Naive thymus-derived CD8-positive, alpha-beta T cell (primary cell): Measurements from ENCODE around the gene JUN. TPM values are rescaled to one million over a fixed set of nuclear protein-coding genes. Genes with fewer than 3 reads are reported as not detected.
A peak's percentile ranks its signal among the peaks of the same experiment; 100 is the strongest.

ENCODE experiments used
- ATAC-seq, 2 donors: fragments of 150-1000 bp; cut with Tn5 transposase in 1 of 2; sonication (Bioruptor Pico), chemical (Tn5 transposase) in 1 of 2; 1 replicate in 1 of 2; 2 replicates in 1 of 2; pipeline ENCODE4 v1.10.0; 2021; ENCODE audit warnings: mild to moderate bottlenecking in 2 of 2, moderate library complexity in 2 of 2
- POLR2A ChIA-PET: fragments of 350-600 bp; sonication (Branson Sonifier 250); formaldehyde crosslinking; loops from one replicate; lab custom pipeline; 2021; ENCODE audit warnings: antibody characterized with exemption; lab: Charles Lee
- DNase-seq, 10 donors: peaks; one replicate each; pipeline versions ENCODE4 v3.0.0 to v3.0.0-alpha.2; 2020 to 2022
- H3K27ac Mint-ChIP-seq, 10 donors: one replicate each; pipeline ENCODE4 v1.8.0; 2020 to 2022; ENCODE audit warnings: mild to moderate bottlenecking in 10 of 10, mixed read lengths in 10 of 10, moderate library complexity in 4 of 10, inconsistent platforms in 1 of 10
- H3K27me3 Mint-ChIP-seq, 5 donors: one replicate each; pipeline ENCODE4 v1.8.0; 2021 to 2022; ENCODE audit warnings: mixed read lengths in 5 of 5
- H3K36me3 Mint-ChIP-seq, 3 donors: one replicate each; pipeline ENCODE4 v1.8.0; 2020 to 2022; ENCODE audit warnings: mixed read lengths in 3 of 3, mild to moderate bottlenecking in 2 of 3, inconsistent platforms in 1 of 3
- H3K4me1 Mint-ChIP-seq, 4 donors: one replicate each; pipeline ENCODE4 v1.8.0; 2021 to 2022; ENCODE audit warnings: mixed read lengths in 4 of 4
- H3K4me3 Mint-ChIP-seq, 10 donors: one replicate each; pipeline ENCODE4 v1.8.0; 2020 to 2022; ENCODE audit warnings: mild to moderate bottlenecking in 10 of 10, mixed read lengths in 10 of 10, moderate library complexity in 6 of 10, inconsistent platforms in 1 of 10
- H3K9me3 Mint-ChIP-seq, 9 donors: one replicate each; pipeline ENCODE4 v1.8.0; 2020 to 2022; ENCODE audit warnings: mixed read lengths in 9 of 9, mild to moderate bottlenecking in 3 of 9, inconsistent platforms in 1 of 9, moderate library complexity in 1 of 9
- polyA plus RNA-seq, 3 donors: library from polyadenylated mRNA; unstranded; fragments of 300-500 nt; fragmentation: Illumina TruSeq; gene quantifications; one replicate each; pipeline ENCODE4 v1.2.3, GENCODE V29; 2021
- total RNA-seq, 8 experiments: library from RNA in 2 of 8; stranded (reverse) in 2 of 8; gene quantifications; one replicate each; pipeline ENCODE4 v1.2.3 and lab custom pipeline; 2021 to 2026

JUN gene
- total and polyA plus RNA-seq, 5 experiments from 2014 or later = 30.7 to 59.4 (median 38.2) TPM

GRCh38 chr1:58816072-58816746, 32.4 kb upstream of the JUN start:
- DNase-seq (peak; percentile 58 to 86 (median 72)), ATAC-seq (peak; percentile 79 to 89)
- POLR2A ChIA-PET = interaction anchor here (1.0 to 3.6 kb wide), 4 partner anchors 30 to 152 kb away, joined by 3 to 31 read pairs (median 3); partner anchors contain the start of gene JUN
- Mint-ChIP-seq H3K4me3 (peak overlapping the region; percentile 85 to 94 (median 90)), H3K27ac (peak overlapping the region; percentile 86 to 94 (median 90)), H3K36me3 (no peaks in the 10 kb centered on the region), H3K9me3 (no peaks in the 10 kb centered on the region), H3K27me3 (no peaks in the 10 kb centered on the region), H3K4me1 (peaks cover 18 to 57% (median 41%) of the 10 kb centered on the region in 4 donors)

GRCh38 chr1:58815686-58816071, 31.8 kb upstream of the JUN start:
- Mint-ChIP-seq H3K4me3 (peak overlapping the region; percentile 85 to 94 (median 90)), H3K27ac (peak overlapping the region; percentile 86 to 94 (median 90)), H3K27me3 (no peaks in the 10 kb centered on the region), H3K36me3 (no peaks in the 10 kb centered on the region), H3K4me1 (peaks cover 18 to 57% (median 41%) of the 10 kb centered on the region in 4 donors), H3K9me3 (no peaks in the 10 kb centered on the region)
- POLR2A ChIA-PET = interaction anchor here (1.0 to 3.6 kb wide), 2 partner anchors 32 to 153 kb away, joined by 3 to 31 read pairs; partner anchors contain the start of gene JUN
- ATAC-seq (peak in 1 of 2 donors; percentile 19), DNase-seq (peak in 1 of 10 donors; percentile 24)

GRCh38 chr1:58815069-58815685, 31.3 kb upstream of the JUN start:
- Mint-ChIP-seq H3K4me3 (peak overlapping the region; percentile 85 to 94 (median 90)), H3K27ac (peak overlapping the region; percentile 86 to 94 (median 90)), H3K36me3 (no peaks in the 10 kb centered on the region), H3K4me1 (peaks cover 18 to 59% (median 41%) of the 10 kb centered on the region in 4 donors), H3K9me3 (no peaks in the 10 kb centered on the region), H3K27me3 (no peaks in the 10 kb centered on the region)
- peak; percentile 10 to 72 (median 29) for DNase-seq
- peak; percentile 8 to 32 for ATAC-seq
- POLR2A ChIA-PET = no interaction called here

GRCh38 chr1:58814251-58815068, 30.6 kb upstream of the JUN start:
- Mint-ChIP-seq H3K4me3 (peak overlapping the region; percentile 53 to 93 (median 86)), H3K27ac (peak overlapping the region; percentile 19 to 93 (median 65)), H3K36me3 (no peaks in the 10 kb centered on the region), H3K4me1 (peaks cover 20 to 60% (median 44%) of the 10 kb centered on the region in 4 donors), H3K9me3 (no peaks in the 10 kb centered on the region), H3K27me3 (no peaks in the 10 kb centered on the region)
- ATAC-seq (no peak), DNase-seq (peak in 2 of 10 donors; percentile 2 to 17)
- POLR2A ChIA-PET = interaction anchor here (0.6 to 3.5 kb wide), 3 partner anchors 9 to 93 kb away, joined by 3 to 24 read pairs (median 6); partner anchors contain the start of gene JUN

GRCh38 chr1:58813801-58814200, 30.0 kb upstream of the JUN start:
- Mint-ChIP-seq H3K27me3 (no peaks in the 10 kb centered on the region), H3K9me3 (no peaks in the 10 kb centered on the region), H3K27ac (peak overlapping the region; percentile 15 to 93 (median 84)), H3K4me1 (peaks cover 22 to 65% (median 48%) of the 10 kb centered on the region in 4 donors), H3K4me3 (peak overlapping the region in 7 of 10 donors; percentile 14 to 85 (median 45)), H3K36me3 (no peaks in the 10 kb centered on the region)
- no peak for DNase-seq
- POLR2A ChIA-PET = interaction anchor here (0.6 to 3.5 kb wide), 3 partner anchors 9 to 92 kb away, joined by 3 to 24 read pairs (median 6); partner anchors contain the start of gene JUN
- no peak for ATAC-seq

GRCh38 chr1:58813361-58813760, 29.5 kb upstream of the JUN start:
- POLR2A ChIA-PET = interaction anchor here (1.1 to 3.5 kb wide), 3 partner anchors 8 to 45 kb away, joined by 3 to 24 read pairs (median 3); partner anchors contain the start of gene JUN
- no peak for DNase-seq
- no peaks in the 10 kb centered on the region for H3K27me3 Mint-ChIP-seq
- H3K27ac Mint-ChIP-seq = peak overlapping the region; percentile 25 to 93 (median 86)
- no peaks in the 10 kb centered on the region for H3K36me3 Mint-ChIP-seq
- ATAC-seq = no peak
- peak overlapping the region in 8 of 10 donors; percentile 14 to 85 (median 48) for H3K4me3 Mint-ChIP-seq
- H3K9me3 Mint-ChIP-seq = no peaks in the 10 kb centered on the region
- H3K4me1 Mint-ChIP-seq = peaks cover 22 to 65% (median 48%) of the 10 kb centered on the region in 4 donors

- ATAC-seq (peak; percentile 26 to 77), DNase-seq (peak in 7 of 10 donors; percentile 25 to 51 (median 44))
- Mint-ChIP-seq H3K27ac (peak overlapping the region; percentile 25 to 93 (median 86)), H3K27me3 (no peaks in the 10 kb centered on the region), H3K4me3 (peak overlapping the region in 6 of 10 donors; percentile 7 to 62 (median 46)), H3K9me3 (no peaks in the 10 kb centered on the region), H3K36me3 (no peaks in the 10 kb centered on the region), H3K4me1 (peaks cover 22 to 67% (median 48%) of the 10 kb centered on the region in 4 donors)
- POLR2A ChIA-PET = interaction anchor here (1.1 to 3.5 kb wide), 2 partner anchors 28 to 45 kb away, joined by 3 to 24 read pairs; partner anchors contain the start of gene JUN
Observed at GRCh38 chr1:58812926-58813325, 29.1 kb upstream of the JUN start.

GRCh38 chr1:58812468-58812867, 28.6 kb upstream of the JUN start:
- Mint-ChIP-seq H3K4me1 (peaks cover 22 to 71% (median 48%) of the 10 kb centered on the region in 4 donors), H3K27me3 (no peaks in the 10 kb centered on the region), H3K27ac (peak overlapping the region; percentile 65 to 93 (median 86)), H3K36me3 (no peaks in the 10 kb centered on the region), H3K9me3 (no peaks in the 10 kb centered on the region), H3K4me3 (peak overlapping the region in 5 of 10 donors; percentile 7 to 62 (median 42))
- no peak for DNase-seq
- POLR2A ChIA-PET = interaction anchor here (0.6 to 3.5 kb wide), 3 partner anchors 28 to 238 kb away, joined by 3 to 24 read pairs (median 3); partner anchors contain the start of gene JUN
- no peak for ATAC-seq

GRCh38 chr1:58811303-58811702, 27.5 kb upstream of the JUN start:
- ATAC-seq = no peak
- Mint-ChIP-seq H3K4me3 (no peak overlapping the region), H3K4me1 (peaks cover 18 to 73% (median 41%) of the 10 kb centered on the region in 4 donors), H3K36me3 (peaks cover 0 to 2% (median 0%) of the 10 kb centered on the region in 3 donors), H3K27ac (peak overlapping the region in 7 of 10 donors; percentile 17 to 92 (median 78)), H3K9me3 (no peaks in the 10 kb centered on the region), H3K27me3 (no peaks in the 10 kb centered on the region)
- DNase-seq = no peak
- POLR2A ChIA-PET = interaction anchor here (0.5 to 3.5 kb wide), 2 partner anchors 27 to 496 kb away, joined by 4 to 24 read pairs; partner anchors contain the start of gene JUN

GRCh38 chr1:58809325-58810010, 25.6 kb upstream of the JUN start:
- Mint-ChIP-seq H3K4me1 (peaks cover 23 to 70% (median 28%) of the 10 kb centered on the region in 4 donors), H3K27ac (peak overlapping the region in 6 of 10 donors; percentile 26 to 74 (median 56))

GRCh38 chr1:58808077-58808476, 24.2 kb upstream of the JUN start:
- no peak overlapping the region for H3K4me3 Mint-ChIP-seq
- peaks cover 16 to 57% (median 20%) of the 10 kb centered on the region in 4 donors for H3K4me1 Mint-ChIP-seq
- H3K27ac Mint-ChIP-seq = peak overlapping the region in 4 of 10 donors; percentile 40 to 72 (median 54)
- H3K36me3 Mint-ChIP-seq = peaks cover 0 to 13% (median 12%) of the 10 kb centered on the region in 3 donors
- DNase-seq (no peak), ATAC-seq (no peak)
- POLR2A ChIA-PET = no interaction called here
- no peaks in the 10 kb centered on the region for H3K9me3 Mint-ChIP-seq
- no peaks in the 10 kb centered on the region for H3K27me3 Mint-ChIP-seq

More at GRCh38 chr1:58809325-58810010, 25.6 kb upstream of the JUN start:
- H3K27me3 Mint-ChIP-seq = no peaks in the 10 kb centered on the region
- ATAC-seq (no peak), DNase-seq (no peak)
- H3K9me3 Mint-ChIP-seq = no peaks in the 10 kb centered on the region
- no peak overlapping the region for H3K4me3 Mint-ChIP-seq
- POLR2A ChIA-PET = interaction anchor here (0.7 kb wide), 1 partner anchor 104 kb away, joined by 8 read pairs; no protein-coding TSS in a partner anchor
- H3K36me3 Mint-ChIP-seq = peaks cover 0 to 13% (median 12%) of the 10 kb centered on the region in 3 donors
